ENCODE data around the gene ST3GAL3.

The ST3GAL3 gene

GRCh38 chr1:43847290-43847689 lies 140.0 kb downstream of the ST3GAL3 start:
- DNase-seq (ENCODE audit: low read depth in 2 of 2, low spot score in 1 of 2): no peak

GRCh38 chr1:43847882-43848281 lies 140.5 kb downstream of the ST3GAL3 start:
- DNase-seq (ENCODE audit: low read depth in 2 of 2, low spot score in 1 of 2): no peak

- DNase-seq (ENCODE audit: low read depth in 2 of 2, low spot score in 1 of 2): no peak
Measured at GRCh38 chr1:43849670-43850069, 142.3 kb downstream of the ST3GAL3 start.

- DNase-seq (ENCODE audit: low read depth in 2 of 2, low spot score in 1 of 2): no peak
Measured at GRCh38 chr1:43850591-43851233, 143.4 kb downstream of the ST3GAL3 start.

- DNase-seq (ENCODE audit: low read depth in 2 of 2, low spot score in 1 of 2): no peak
Measured at GRCh38 chr1:43851561-43852338, 144.4 kb downstream of the ST3GAL3 start.

GRCh38 chr1:43853161-43853921 lies 146.0 kb downstream of the ST3GAL3 start:
- peak in 1 of 2 donors; percentile 7 for DNase-seq (ENCODE audit: low read depth in 2 of 2, low spot score in 1 of 2)

- no peak for DNase-seq (ENCODE audit: low read depth in 2 of 2, low spot score in 1 of 2)
Measured at GRCh38 chr1:43854473-43854872, 147.1 kb downstream of the ST3GAL3 start.

- DNase-seq (ENCODE audit: low read depth in 2 of 2, low spot score in 1 of 2): no peak
Measured at GRCh38 chr1:43856188-43856587, 148.9 kb downstream of the ST3GAL3 start.

GRCh38 chr1:43857163-43857562 lies 149.8 kb downstream of the ST3GAL3 start:
- no peak for DNase-seq (ENCODE audit: low read depth in 2 of 2, low spot score in 1 of 2)

- DNase-seq (ENCODE audit: low read depth in 2 of 2, low spot score in 1 of 2): no peak
Measured at GRCh38 chr1:43858324-43858723, 151.0 kb downstream of the ST3GAL3 start.

GRCh38 chr1:43861337-43861736 lies 154.0 kb downstream of the ST3GAL3 start:
- DNase-seq (ENCODE audit: low read depth in 2 of 2, low spot score in 1 of 2): no peak

GRCh38 chr1:43861988-43862735 lies 154.8 kb downstream of the ST3GAL3 start:
- no peak for DNase-seq (ENCODE audit: low read depth in 2 of 2, low spot score in 1 of 2)

GRCh38 chr1:43864111-43865045 lies 157.0 kb downstream of the ST3GAL3 start:
- no peak for DNase-seq (ENCODE audit: low read depth in 2 of 2, low spot score in 1 of 2)

GRCh38 chr1:43866201-43866600 lies 158.9 kb downstream of the ST3GAL3 start:
- DNase-seq (ENCODE audit: low read depth in 2 of 2, low spot score in 1 of 2): no peak

- DNase-seq (ENCODE audit: low read depth in 2 of 2, low spot score in 1 of 2): no peak
Measured at GRCh38 chr1:43867976-43868740, 160.8 kb downstream of the ST3GAL3 start.

GRCh38 chr1:43868741-43869067 lies 161.4 kb downstream of the ST3GAL3 start:
- DNase-seq (ENCODE audit: low read depth in 2 of 2, low spot score in 1 of 2): no peak

GRCh38 chr1:43870306-43870705 lies 163.0 kb downstream of the ST3GAL3 start:
- DNase-seq (ENCODE audit: low read depth in 2 of 2, low spot score in 1 of 2): no peak

- no peak for DNase-seq (ENCODE audit: low read depth in 2 of 2, low spot score in 1 of 2)
Measured at GRCh38 chr1:43871181-43871910, 164.0 kb downstream of the ST3GAL3 start.

GRCh38 chr1:43872280-43872679 lies 164.9 kb downstream of the ST3GAL3 start:
- DNase-seq (ENCODE audit: low read depth in 2 of 2, low spot score in 1 of 2): no peak
